HepG2 (cell line): ENCODE measurements around the gene PRDX5. TPM values are rescaled to one million over a fixed set of nuclear protein-coding genes. Genes with fewer than 3 reads are reported as not detected.

Experiments
- ASH2L ChIP-seq: fragments of 300-600, 200-600 bp; sonication (generic); IDR thresholded peaks from 2 replicates; pipeline ENCODE4 v1.7.0; 2017; ENCODE audit warnings: low read depth, mild to moderate bottlenecking, moderate library complexity, mixed read lengths, low read length; ENCODE audit not compliant: insufficient read length
- CBX1 ChIP-seq: IDR thresholded peaks from one replicate; pipeline ENCODE4 v1.6.1; 2016; ENCODE audit warnings: antibody characterized with exemption, low read depth
- HNRNPUL1 ChIP-seq: fragments of 200-400 bp; formaldehyde crosslinking; IDR thresholded peaks from 2 replicates; pipeline ENCODE4 v1.6.1; 2017; ENCODE audit warnings: low read depth, mild to moderate bottlenecking, low read length, moderate library complexity
- PHF5A ChIP-seq: IDR thresholded peaks from one replicate; pipeline ENCODE4 v1.6.1; 2018; ENCODE audit warnings: low read depth, missing genetic modification reagents; ENCODE audit not compliant: unreplicated experiment
- RFXAP ChIP-seq: sonication (generic); formaldehyde crosslinking; IDR thresholded peaks from 2 replicates; pipeline ENCODE4 v1.4.0; 2020; ENCODE audit warnings: missing genetic modification reagents, borderline replicate concordance
- SIX4 ChIP-seq: sonication (generic); formaldehyde crosslinking; IDR thresholded peaks from 2 replicates; pipeline ENCODE4 v1.4.0; 2020; ENCODE audit warnings: missing genetic modification reagents
- SNAPC4 ChIP-seq: sonication (generic); formaldehyde crosslinking; IDR thresholded peaks from 2 replicates; pipeline ENCODE4 v1.4.0; 2020; ENCODE audit warnings: mild to moderate bottlenecking, missing genetic modification reagents
- SUZ12 ChIP-seq: fragments of 150-350 bp; IDR thresholded peaks from 2 replicates; pipeline ENCODE4 v1.6.1; 2014; ENCODE audit warnings: low read depth, low read length
- ZNF354B ChIP-seq: sonication (generic); formaldehyde crosslinking; IDR thresholded peaks from 2 replicates; pipeline ENCODE4 v1.8.0; 2022; ENCODE audit warnings: mild to moderate bottlenecking, missing genetic modification reagents
- ZNF512B ChIP-seq: sonication (generic); formaldehyde crosslinking; IDR thresholded peaks from 2 replicates; pipeline ENCODE4 v1.5.1; 2020; ENCODE audit warnings: missing genetic modification reagents, mild to moderate bottlenecking, borderline replicate concordance
- ZNF558 ChIP-seq: sonication (generic); formaldehyde crosslinking; IDR thresholded peaks from 2 replicates; pipeline ENCODE4 v1.9.0; 2022; ENCODE audit warnings: mild to moderate bottlenecking, missing genetic modification reagents, borderline replicate concordance
- polyA plus RNA-seq, 8 experiments: library from polyadenylated mRNA; depleted of rRNA in 3 of 8; stranded (reverse) in 7 of 8; unstranded in 1 of 8; fragments of >200 nt; fragmentation: Illumina TruSeq in 4 of 8; extraction: Trizol in 4 of 8; gene quantifications; 2 replicates each; pipeline versions ENCODE4 v1.2.1 to v1.2.3, GENCODE V29; 2011 to 2016; ENCODE audit warnings: low read depth in 4 of 8, missing spikeins in 1 of 8, mixed read lengths in 1 of 8; ENCODE audit not compliant: insufficient read depth in 1 of 8
- total RNA-seq, 5 experiments: library from RNA; depleted of rRNA; stranded (reverse); fragments of >200 nt; fragmentation: Illumina TruSeq; extraction: Trizol; gene quantifications; 2 replicates each; pipeline ENCODE4 v1.2.3, GENCODE V29; 2016; ENCODE audit warnings: low read depth in 1 of 5
- TF ChIP-seq, protein P1 (sequence below), 2 experiments: sonication (generic) in 1 of 2; formaldehyde crosslinking in 1 of 2; IDR thresholded peaks; 2 replicates each; pipeline versions ENCODE4 v1.6.1 to v1.9.0; 2014 to 2022; ENCODE audit warnings: antibody characterized with exemption in 1 of 2, borderline replicate concordance in 1 of 2, inconsistent platforms in 1 of 2, low read depth in 1 of 2, missing genetic modification reagents in 1 of 2

The PRDX5 gene
- total and polyA plus RNA-seq, 2 of the 13 experiments (the other 11 are each of a cell fraction or from before 2014, with no cell fraction given), result 215 to 311 TPM

- TF ChIP-seq ZNF512B (CRISPR knock-in tag) (no peak), SUZ12 (no peak), PHF5A (CRISPR knock-in tag) (no peak), ZNF558 (no peak; the same call in 1 of the 2 replicates), CBX1 (no peak), ZNF354B (CRISPR knock-in tag) (no peak), RFXAP (CRISPR knock-in tag) (no peak), HNRNPUL1 (no peak), SNAPC4 (no peak), SIX4 (CRISPR knock-in tag) (no peak), ASH2L (no peak)
- TF ChIP-seq, protein P1, sequence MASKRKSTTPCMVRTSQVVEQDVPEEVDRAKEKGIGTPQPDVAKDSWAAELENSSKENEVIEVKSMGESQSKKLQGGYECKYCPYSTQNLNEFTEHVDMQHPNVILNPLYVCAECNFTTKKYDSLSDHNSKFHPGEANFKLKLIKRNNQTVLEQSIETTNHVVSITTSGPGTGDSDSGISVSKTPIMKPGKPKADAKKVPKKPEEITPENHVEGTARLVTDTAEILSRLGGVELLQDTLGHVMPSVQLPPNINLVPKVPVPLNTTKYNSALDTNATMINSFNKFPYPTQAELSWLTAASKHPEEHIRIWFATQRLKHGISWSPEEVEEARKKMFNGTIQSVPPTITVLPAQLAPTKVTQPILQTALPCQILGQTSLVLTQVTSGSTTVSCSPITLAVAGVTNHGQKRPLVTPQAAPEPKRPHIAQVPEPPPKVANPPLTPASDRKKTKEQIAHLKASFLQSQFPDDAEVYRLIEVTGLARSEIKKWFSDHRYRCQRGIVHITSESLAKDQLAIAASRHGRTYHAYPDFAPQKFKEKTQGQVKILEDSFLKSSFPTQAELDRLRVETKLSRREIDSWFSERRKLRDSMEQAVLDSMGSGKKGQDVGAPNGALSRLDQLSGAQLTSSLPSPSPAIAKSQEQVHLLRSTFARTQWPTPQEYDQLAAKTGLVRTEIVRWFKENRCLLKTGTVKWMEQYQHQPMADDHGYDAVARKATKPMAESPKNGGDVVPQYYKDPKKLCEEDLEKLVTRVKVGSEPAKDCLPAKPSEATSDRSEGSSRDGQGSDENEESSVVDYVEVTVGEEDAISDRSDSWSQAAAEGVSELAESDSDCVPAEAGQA (IDR thresholded peaks at IDR 0.05; ENCODE audit: low read depth), result no peak
- TF ChIP-seq, protein P1 (CRISPR knock-in tag; IDR thresholded peaks at IDR 0.05; ENCODE audit: borderline replicate concordance), result no peak
Observed at GRCh38 chr11:64284048-64284961, 33.6 kb upstream of the PRDX5 start, which contains the start of gene BAD (continued).
